Stimulated activated CD8-positive, alpha-beta memory T cell treated with anti-CD3 and anti-CD28 coated beads, Interleukin-15, amount 100 ng/mL, for 4 hours (primary cell): ENCODE data around the gene CUX1.

ENCODE experiments used
- DNase-seq, 2 donors: peaks; one replicate each; pipeline ENCODE4 v3.0.0-alpha.2; 2020; ENCODE audit warnings: low read depth in 2 of 2

Gene CUX1

GRCh38 chr7:102268635-102269034, 451.2 kb downstream of the CUX1 start:
- DNase-seq, result no peak

DNA sequence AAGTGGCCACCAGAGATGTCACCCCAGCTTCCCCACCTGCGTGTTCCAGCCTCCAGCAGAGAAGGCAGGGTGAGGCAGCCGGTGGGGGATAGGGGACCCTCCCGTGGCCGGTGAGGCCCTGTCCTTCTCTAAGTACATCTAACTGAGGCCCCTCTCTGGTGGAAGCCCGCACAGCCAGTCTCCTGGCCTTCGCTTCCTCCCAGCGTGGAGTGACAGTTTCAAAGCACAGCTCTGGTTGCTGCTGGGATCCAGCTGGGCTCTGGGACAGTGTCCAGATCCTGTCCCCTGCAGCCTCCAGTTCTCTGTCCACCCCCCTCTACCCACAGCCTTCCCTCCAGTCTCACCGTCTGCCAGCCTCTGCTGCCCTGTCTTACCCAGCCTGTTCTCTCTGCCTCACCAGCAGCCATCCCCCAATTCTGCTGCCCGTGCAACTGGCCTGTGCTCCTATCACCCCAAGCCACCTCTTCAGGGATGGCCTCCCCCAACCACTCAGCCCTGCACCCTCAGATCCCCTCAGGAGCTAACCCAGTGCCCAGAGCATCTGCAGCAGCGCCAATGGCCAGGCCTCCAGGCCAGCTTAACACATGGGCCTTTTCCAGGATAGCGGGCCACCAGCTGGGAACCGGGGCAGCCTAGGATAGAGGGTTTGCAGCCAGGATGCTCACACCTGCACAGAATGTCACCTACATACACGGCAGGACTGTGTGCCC, 452.9 kb downstream of the CUX1 start:
- DNase-seq, result no peak

- no peak for DNase-seq
These were observed 453.9 kb downstream of the CUX1 start for GRCh38 chr7:102271158-102271798.

DNA sequence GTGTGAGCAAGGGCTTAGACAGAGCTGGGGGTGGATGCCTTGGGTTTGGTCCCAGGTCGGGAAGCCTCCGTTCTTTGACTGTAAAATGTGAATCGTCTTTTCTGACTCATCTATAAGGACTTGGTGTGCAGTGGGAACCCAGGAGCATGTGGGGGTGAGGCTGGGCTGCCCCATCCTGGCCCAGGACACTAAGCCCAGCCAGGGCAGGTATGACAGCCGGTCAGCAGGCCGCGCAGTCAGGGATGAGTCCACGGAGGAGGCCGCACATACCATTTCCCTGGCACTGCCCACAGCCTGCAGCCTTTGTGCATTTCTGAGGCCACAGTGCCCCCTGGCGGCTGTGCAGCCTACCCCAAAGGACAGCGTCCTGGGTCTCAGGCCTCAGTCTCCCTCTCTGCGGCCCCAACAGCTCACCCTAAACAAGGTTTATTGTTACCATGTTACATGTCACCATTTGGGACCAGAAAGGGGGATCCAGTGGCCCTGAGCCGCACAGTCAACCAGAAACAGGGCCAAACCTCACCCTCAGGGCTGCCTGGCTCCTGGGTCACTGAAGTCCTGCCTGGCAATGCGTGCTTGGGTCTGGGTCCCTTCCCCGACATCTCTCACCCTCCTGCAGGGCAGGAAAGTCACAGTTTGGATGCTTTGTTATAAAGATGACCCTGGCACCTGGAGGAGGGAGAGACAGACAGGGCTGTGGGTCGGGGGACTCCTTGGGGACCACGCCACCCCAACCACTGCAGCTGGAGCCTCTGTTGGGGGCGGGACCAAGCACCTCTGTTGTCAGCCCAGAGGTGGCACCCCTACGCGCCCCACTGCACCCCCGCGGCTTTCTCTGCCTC, 454.9 kb downstream of the CUX1 start:
- peak; percentile 29 to 40 for DNase-seq

DNA sequence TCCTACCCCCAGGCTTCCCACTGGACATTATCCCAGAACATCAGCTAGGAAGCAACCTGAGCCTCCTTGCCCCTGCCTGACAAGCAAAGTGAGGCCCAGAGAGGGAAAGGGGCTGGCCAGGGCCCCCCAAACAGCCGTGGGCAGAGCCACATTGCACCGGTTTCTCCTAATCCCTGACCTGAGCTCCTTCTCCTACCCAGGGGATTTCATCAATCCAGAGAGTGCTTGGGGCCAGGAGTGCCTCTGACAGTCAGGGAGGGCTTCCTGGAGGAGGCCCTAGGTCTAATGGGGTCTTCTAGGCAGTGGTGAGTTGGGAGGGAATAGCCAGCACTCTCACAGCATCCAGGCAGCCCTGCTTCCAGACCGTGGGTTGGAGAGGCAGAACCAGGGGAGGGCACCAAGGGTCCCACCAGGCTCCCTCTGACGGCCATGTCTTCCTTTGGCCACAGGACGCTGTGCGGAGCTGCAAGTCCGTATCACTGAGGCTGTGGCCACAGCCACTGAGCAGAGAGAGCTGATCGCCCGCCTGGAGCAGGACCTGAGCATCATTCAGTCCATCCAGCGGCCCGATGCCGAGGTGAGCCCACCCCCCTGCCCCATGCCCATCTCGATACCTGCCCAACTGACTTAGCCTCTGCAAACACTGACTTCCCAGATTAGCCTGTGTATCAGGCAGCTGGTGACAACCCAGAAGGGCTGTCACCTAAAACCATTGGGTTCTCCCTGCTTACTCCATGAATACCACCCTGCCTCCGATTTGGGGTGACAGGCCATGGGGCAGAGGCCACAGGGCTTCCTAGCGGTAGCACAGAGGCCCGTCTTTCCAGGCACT, 455.7 kb downstream of the CUX1 start:
- DNase-seq, result no peak

- DNase-seq, result no peak
These were observed 456.6 kb downstream of the CUX1 start for GRCh38 chr7:102273749-102274712.

- no peak for DNase-seq
These were observed 457.8 kb downstream of the CUX1 start for GRCh38 chr7:102275123-102275703.

GRCh38 chr7:102277901-102278300, 460.5 kb downstream of the CUX1 start:
- no peak for DNase-seq

- DNase-seq, result peak in 1 of 2 donors; percentile 26
These were observed 462.3 kb downstream of the CUX1 start for GRCh38 chr7:102279537-102280400.

- no peak for DNase-seq
These were observed 463.1 kb downstream of the CUX1 start for GRCh38 chr7:102280521-102280920.

DNA sequence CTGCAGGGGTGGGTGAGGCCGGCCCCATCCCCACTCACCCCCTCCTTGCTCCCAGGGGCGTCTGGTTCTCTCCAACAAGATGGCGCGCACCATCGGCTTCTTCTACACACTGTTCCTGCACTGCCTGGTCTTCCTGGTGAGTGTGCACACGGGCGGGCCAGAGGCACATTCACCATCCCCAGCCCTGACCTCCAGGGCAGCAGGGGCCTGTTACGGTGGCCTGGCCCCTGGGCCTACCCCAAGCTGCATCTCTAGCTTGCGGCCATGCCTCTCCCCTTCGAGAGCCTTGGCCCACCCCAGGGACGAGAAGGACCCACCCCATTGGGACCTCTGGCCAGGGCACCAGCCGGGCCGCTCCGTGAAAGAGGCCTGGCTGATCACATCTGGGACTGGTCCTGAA, 464.4 kb downstream of the CUX1 start:
- DNase-seq, result no peak

- DNase-seq, result no peak
These were observed 465.3 kb downstream of the CUX1 start for GRCh38 chr7:102282465-102283362.

DNA sequence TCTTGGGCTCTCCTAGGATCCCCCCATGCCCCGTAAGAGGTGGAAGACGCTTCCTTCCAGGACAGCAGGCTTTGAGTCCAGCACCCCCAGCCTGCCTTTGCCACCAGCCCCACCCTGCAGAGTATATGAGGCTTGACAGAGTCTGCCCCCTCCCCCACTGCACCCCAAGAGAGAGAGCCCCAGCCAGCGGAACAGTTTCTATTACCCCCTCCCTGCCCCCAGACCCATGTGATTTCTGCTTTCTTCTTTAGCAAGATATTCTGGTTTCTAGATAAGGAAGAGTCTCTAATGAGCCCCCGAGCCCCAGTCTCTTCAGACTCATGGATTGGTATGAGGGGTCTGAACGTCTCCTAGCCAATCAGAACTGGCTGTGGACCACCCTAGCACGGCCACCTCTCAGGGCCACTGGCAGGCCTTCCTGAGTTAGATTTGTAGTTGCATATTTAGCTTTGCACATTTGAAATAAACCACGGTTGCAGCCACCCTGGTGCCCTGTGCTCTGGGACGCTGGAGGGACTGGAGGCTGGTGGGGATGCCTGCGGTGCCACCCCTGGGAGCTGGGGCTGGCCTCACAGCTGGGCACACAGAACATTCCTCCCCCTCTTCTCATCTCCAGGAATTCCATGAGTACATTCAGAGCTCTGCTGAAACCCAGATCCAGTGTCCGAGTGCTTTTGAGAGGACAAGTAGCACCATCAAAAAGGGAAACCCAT, 466.2 kb downstream of the CUX1 start:
- DNase-seq, result no peak

DNA sequence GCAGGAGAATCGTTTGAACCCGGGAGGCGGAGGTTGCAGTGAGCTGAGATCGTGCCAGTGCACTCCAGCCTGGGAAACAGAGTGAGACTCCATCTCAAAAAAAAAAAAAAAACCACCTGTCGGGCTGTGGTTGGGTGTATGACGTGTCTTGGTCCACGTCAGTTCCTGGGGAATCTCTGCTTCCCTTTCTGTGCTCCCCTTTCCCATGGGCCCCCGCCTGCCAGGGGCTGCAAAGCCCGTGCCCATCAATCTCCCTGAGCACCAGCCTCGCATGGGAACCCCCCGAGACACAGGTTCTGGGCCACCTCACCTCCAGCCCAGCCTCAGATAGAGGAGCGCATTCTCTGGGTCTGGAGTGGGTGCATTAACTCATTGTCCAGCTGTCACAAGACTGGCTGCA, 467.0 kb downstream of the CUX1 start:
- no peak for DNase-seq

DNA sequence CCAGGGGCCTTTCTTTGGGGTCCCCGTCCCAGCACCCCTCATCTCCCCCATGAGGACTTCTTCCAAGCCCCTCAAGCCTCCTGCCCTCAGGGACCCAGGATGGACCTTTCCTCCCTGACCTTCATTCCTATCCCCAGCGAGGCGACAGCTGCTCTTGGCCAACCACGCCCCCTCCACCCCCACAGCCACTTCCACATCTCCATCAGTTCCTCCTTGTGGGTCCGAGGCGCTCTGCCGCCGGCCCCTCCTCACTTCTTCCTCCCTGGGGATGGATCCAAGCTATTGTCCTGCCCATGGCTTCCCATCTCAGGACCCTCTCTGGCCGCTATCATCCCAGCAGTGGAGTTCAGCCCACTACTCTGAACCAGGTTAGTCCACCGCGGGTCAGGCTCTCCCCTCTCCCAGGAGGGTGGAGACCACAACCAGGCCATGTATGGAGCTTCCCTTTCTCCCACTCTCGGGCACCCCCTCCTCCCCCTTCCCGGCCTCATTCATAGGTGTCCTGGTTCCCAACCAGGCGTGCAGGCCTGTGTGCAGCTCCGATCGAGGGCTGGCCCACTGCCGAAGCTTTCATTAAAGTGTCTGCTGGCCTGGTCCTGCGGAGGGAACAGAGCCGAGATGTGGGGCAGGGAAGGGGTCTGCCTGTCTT, 467.6 kb downstream of the CUX1 start:
- DNase-seq, result no peak

DNA sequence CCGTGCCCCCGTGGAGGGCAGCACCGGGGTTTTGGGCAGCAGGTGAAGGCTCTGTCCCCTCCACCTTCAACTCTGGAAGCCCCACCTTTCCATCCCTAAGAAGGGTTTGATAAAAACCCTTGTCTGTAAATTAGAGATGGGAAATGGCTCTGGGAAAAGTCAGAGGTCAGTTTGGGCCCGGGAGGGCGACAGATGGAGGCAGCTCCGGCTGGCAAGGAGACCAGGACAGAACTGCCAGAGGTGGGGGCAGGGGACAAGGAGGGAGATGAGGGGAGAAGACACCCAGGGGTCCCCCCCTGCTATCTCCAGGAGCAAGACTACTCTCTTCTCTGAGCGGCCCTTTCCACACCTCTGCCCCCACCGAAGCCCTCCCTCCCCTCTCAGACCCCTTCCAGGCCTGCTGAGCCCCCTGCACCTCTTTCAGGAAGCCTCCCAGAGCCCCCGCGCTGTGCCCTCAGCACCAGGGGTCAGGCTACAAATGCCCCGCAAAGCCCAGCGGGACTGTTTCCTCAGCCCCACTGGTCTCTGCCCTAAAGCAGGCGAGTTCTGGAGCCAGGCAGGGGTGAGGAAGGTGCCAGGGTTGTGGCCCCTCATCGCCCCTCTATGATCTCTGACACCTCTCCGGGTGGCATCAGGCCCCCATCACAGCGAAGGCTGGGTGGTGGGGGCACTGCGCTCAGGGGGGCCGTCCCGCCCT, 468.3 kb downstream of the CUX1 start:
- DNase-seq, result no peak
